HUES48 (cell line): Measurements from ENCODE around the gene DLL4.
A peak's percentile ranks its signal among the peaks of the same experiment; 100 is the strongest.

ENCODE experiments used
- H3K27ac ChIP-seq: one replicate; pipeline ENCODE4 v1.7.0; 2013; ENCODE audit warnings: low read depth, low read length, inconsistent platforms
- H3K27me3 ChIP-seq: 2 replicates; pipeline ENCODE4 v1.6.1; 2013; ENCODE audit warnings: mild to moderate bottlenecking, low read length; ENCODE audit not compliant: control insufficient read depth, insufficient read depth
- H3K36me3 ChIP-seq: 2 replicates; pipeline ENCODE4 v1.6.1; 2013; ENCODE audit warnings: low read length; ENCODE audit not compliant: control insufficient read depth, insufficient read depth
- H3K4me1 ChIP-seq: 2 replicates; pipeline ENCODE4 v1.6.1; 2013; ENCODE audit warnings: mild to moderate bottlenecking, low read length; ENCODE audit not compliant: control insufficient read depth, insufficient read depth
- H3K4me3 ChIP-seq: 2 replicates; pipeline ENCODE4 v1.5.1; 2013; ENCODE audit warnings: mild to moderate bottlenecking, low read depth, low read length
- H3K9ac ChIP-seq: 2 replicates; pipeline ENCODE4 v1.6.1; 2013; ENCODE audit warnings: mild to moderate bottlenecking, low read depth, low read length, moderate library complexity
- H3K9me3 ChIP-seq: 2 replicates; pipeline ENCODE4 v1.6.1; 2013; ENCODE audit warnings: low read length; ENCODE audit not compliant: control insufficient read depth, insufficient read depth

DLL4 gene

GRCh38 chr15:40918799-40919392 is 10.2 kb upstream of the DLL4 start:
- H3K27ac ChIP-seq = no peak overlapping the region
- H3K9me3 ChIP-seq = no peaks in the 10 kb centered on the region
- no peaks in the 10 kb centered on the region for H3K36me3 ChIP-seq
- no peak overlapping the region for H3K4me3 ChIP-seq
- H3K9ac ChIP-seq = no peak overlapping the region
- H3K4me1 ChIP-seq = peaks cover 6% of the 10 kb centered on the region; the same call in 1 of the 2 replicates
- H3K27me3 ChIP-seq = peaks cover 33% of the 10 kb centered on the region

- H3K4me3 ChIP-seq = no peak overlapping the region
- peaks cover 65% of the 10 kb centered on the region for H3K27me3 ChIP-seq
- H3K9ac ChIP-seq = no peak overlapping the region
- H3K36me3 ChIP-seq = no peaks in the 10 kb centered on the region
- no peak overlapping the region for H3K27ac ChIP-seq
- H3K9me3 ChIP-seq = no peaks in the 10 kb centered on the region
- peaks cover 16% of the 10 kb centered on the region for H3K4me1 ChIP-seq
These were observed 7.1 kb upstream of the DLL4 start for GRCh38 chr15:40921949-40922607.

GRCh38 chr15:40922608-40923005 is 6.5 kb upstream of the DLL4 start:
- Histone ChIP-seq H3K27ac (no peak overlapping the region), H3K27me3 (peaks cover 70% of the 10 kb centered on the region), H3K9me3 (no peaks in the 10 kb centered on the region), H3K36me3 (no peaks in the 10 kb centered on the region), H3K4me3 (no peak overlapping the region), H3K4me1 (peaks cover 20% of the 10 kb centered on the region), H3K9ac (no peak overlapping the region)

- H3K27me3 ChIP-seq = peaks cover 71% of the 10 kb centered on the region
These were observed 5.6 kb upstream of the DLL4 start for GRCh38 chr15:40923551-40923950.

GRCh38 chr15:40925495-40925862 is 3.7 kb upstream of the DLL4 start:
- no peaks in the 10 kb centered on the region for H3K9me3 ChIP-seq
- H3K27ac ChIP-seq = no peak overlapping the region
- peaks cover 91% of the 10 kb centered on the region for H3K27me3 ChIP-seq
- H3K4me3 ChIP-seq = peak overlapping the region; percentile 61
- H3K4me1 ChIP-seq = peaks cover 23% of the 10 kb centered on the region
- H3K36me3 ChIP-seq = no peaks in the 10 kb centered on the region
- H3K9ac ChIP-seq = no peak overlapping the region

More at GRCh38 chr15:40923551-40923950, 5.6 kb upstream of the DLL4 start:
- Histone ChIP-seq H3K9me3 (no peaks in the 10 kb centered on the region), H3K4me1 (peaks cover 20% of the 10 kb centered on the region), H3K4me3 (no peak overlapping the region), H3K36me3 (no peaks in the 10 kb centered on the region), H3K9ac (no peak overlapping the region), H3K27ac (no peak overlapping the region)

- Histone ChIP-seq H3K4me3 (peak overlapping the region; percentile 61), H3K27me3 (peaks cover 93% of the 10 kb centered on the region), H3K9ac (no peak overlapping the region), H3K27ac (no peak overlapping the region), H3K4me1 (peaks cover 27% of the 10 kb centered on the region), H3K9me3 (no peaks in the 10 kb centered on the region), H3K36me3 (no peaks in the 10 kb centered on the region)
These were observed 3.1 kb upstream of the DLL4 start for GRCh38 chr15:40925863-40926658.

GRCh38 chr15:40926659-40927494 is 2.3 kb upstream of the DLL4 start:
- H3K27ac ChIP-seq = no peak overlapping the region
- H3K4me3 ChIP-seq = peak overlapping the region; percentile 61
- H3K36me3 ChIP-seq = no peaks in the 10 kb centered on the region
- no peaks in the 10 kb centered on the region for H3K9me3 ChIP-seq
- H3K27me3 ChIP-seq = peaks cover 98% of the 10 kb centered on the region
- peaks cover 27% of the 10 kb centered on the region for H3K4me1 ChIP-seq
- H3K9ac ChIP-seq = no peak overlapping the region

GRCh38 chr15:40927495-40927872 is 1.7 kb upstream of the DLL4 start:
- H3K27ac ChIP-seq = no peak overlapping the region
- peaks cover 27% of the 10 kb centered on the region for H3K4me1 ChIP-seq
- peaks cover 98% of the 10 kb centered on the region for H3K27me3 ChIP-seq
- peak overlapping the region; percentile 61; the same call in 1 of the 2 replicates for H3K4me3 ChIP-seq
- no peaks in the 10 kb centered on the region for H3K9me3 ChIP-seq
- H3K36me3 ChIP-seq = no peaks in the 10 kb centered on the region
- no peak overlapping the region for H3K9ac ChIP-seq

- Histone ChIP-seq H3K27me3 (peaks cover 98% of the 10 kb centered on the region), H3K9ac (no peak overlapping the region), H3K27ac (no peak overlapping the region), H3K9me3 (no peaks in the 10 kb centered on the region), H3K4me1 (peaks cover 27% of the 10 kb centered on the region), H3K36me3 (no peaks in the 10 kb centered on the region), H3K4me3 (peak overlapping the region; percentile 64)
These were observed 1.0 kb upstream of the DLL4 start for GRCh38 chr15:40927873-40928806.
